SH-SY5Y (cell line): ENCODE data around the gene EEPD1.

ENCODE experiments used
- GATA2 ChIP-seq: IDR thresholded peaks from 2 replicates; pipeline ENCODE4 v1.6.1; 2011; ENCODE audit warnings: mild to moderate bottlenecking, low read depth, low read length
- GATA3 ChIP-seq: IDR thresholded peaks from 2 replicates; pipeline ENCODE4 v1.6.1; 2011; ENCODE audit warnings: low read depth, mild to moderate bottlenecking, low read length, moderate library complexity

DNA sequence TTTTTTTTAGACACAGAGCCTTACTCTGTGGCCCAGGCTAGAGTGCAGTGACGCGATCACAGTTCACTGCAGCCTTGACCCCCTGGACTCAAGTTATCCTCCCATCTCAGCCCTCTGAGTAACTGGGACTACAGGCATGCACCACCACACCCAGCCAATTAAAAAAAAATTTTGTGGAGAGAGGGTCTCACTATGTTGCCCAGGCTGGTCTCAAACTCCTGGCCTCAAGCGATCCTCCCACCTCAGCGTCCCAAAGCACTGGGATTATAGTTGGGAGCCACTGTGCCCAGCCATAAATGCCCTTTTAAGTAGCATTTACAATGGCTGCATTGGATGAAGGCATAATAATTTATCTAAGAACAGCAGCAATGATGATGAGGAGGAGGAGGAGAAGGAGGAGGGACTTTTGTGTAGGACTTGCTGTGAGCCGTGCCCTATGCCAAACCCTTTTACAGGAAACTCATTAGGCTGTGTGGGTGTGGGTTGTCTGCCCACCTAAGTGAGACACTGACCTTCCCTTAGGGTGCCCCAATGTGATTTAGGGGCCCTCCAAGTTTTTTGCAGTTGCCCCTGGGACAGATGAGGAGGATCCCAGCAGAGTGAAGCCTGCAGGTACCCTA is 51.1 kb downstream of the EEPD1 start:
- no peak for TF ChIP-seq GATA2
- TF ChIP-seq GATA3: no peak
